Dermis blood vessel endothelial cell (primary cell): ENCODE measurements around the gene SF1. TPM values are rescaled to one million over a fixed set of nuclear protein-coding genes. Genes with fewer than 3 reads are reported as not detected.
"Not testable (repeated sequence)": the region's sequence is repeated elsewhere in the genome, so short reads cannot be mapped to it uniquely, and the experiment has no call there.

Experiments used
- DNase-seq: peaks from one replicate; pipeline ENCODE4 v3.0.0; 2010
- total RNA-seq: library from RNA; depleted of rRNA; stranded (reverse); fragments of >200 nt; gene quantifications from 2 replicates; pipeline ENCODE4 v1.2.3, GENCODE V29; 2014

Gene SF1, protein sequence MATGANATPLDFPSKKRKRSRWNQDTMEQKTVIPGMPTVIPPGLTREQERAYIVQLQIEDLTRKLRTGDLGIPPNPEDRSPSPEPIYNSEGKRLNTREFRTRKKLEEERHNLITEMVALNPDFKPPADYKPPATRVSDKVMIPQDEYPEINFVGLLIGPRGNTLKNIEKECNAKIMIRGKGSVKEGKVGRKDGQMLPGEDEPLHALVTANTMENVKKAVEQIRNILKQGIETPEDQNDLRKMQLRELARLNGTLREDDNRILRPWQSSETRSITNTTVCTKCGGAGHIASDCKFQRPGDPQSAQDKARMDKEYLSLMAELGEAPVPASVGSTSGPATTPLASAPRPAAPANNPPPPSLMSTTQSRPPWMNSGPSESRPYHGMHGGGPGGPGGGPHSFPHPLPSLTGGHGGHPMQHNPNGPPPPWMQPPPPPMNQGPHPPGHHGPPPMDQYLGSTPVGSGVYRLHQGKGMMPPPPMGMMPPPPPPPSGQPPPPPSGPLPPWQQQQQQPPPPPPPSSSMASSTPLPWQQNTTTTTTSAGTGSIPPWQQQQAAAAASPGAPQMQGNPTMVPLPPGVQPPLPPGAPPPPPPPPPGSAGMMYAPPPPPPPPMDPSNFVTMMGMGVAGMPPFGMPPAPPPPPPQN
- 104 and 116 TPM in 2 replicates for total RNA-seq

DNA sequence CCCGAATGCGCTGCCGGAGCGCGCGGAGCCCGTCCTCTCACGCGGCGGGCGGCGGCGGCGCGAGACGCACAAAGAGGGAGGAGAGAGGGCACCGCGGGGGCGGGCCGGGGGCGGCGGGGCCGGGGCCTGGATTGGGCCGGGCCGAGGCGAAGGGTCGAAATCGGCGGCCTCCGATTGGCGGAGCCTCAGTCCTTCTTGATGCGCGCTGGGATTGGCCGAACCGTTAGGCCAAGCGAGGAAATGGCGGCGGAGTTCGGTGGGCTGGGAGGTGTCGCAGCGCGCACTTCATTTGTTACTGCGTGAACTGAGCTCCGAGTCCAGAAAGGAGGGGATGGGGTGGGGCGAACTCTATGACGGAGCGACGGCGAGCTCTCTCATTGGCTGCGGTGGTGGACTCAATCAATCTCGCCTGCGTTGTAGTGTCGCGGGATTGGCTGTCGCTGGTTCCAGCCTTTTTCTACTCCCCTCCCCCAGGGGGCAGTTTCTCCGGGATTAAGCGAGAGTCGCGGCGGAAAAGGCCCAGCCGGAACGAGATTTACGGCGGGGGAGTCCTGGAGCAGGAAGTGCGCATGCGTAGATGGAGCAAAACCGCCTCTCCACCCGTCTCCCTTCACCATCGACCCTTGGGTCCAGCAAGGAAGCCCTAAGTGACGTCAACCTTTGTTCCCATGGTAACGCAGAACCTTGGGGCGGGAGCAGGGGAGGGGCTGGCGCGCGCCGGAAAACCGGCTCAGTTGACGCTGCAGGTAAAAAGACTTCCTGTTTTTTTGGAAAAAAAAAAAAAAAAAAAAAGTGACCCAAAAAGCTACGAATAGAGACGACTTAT lies at the start of gene SF1:
SF1 (minus strand) TSS at position 70 of the 826 bp plus-strand sequence. CDS start 150 bp downstream, outside the sequence.
- peak; percentile 100 for DNase-seq

DNA sequence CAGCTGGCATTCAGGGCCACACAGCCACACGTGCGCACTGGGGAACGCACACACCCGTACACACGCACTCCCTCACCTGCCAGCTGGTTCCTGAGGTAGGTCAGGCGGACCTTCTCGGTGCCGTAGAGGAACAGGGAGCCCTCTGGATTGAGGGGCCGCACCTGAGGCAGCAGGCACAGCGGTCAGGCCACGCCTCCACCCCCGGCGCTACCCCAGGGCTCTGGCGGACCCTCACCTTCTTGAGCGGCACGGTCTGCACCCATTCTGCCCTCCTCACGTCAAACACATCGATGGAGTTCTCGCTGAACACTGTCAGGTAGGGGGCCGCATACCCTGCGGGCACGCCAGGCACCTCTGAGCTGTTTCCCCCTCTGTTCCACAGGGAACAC lies 49.1 kb upstream of the SF1 start:
- DNase-seq = no peak

DNA sequence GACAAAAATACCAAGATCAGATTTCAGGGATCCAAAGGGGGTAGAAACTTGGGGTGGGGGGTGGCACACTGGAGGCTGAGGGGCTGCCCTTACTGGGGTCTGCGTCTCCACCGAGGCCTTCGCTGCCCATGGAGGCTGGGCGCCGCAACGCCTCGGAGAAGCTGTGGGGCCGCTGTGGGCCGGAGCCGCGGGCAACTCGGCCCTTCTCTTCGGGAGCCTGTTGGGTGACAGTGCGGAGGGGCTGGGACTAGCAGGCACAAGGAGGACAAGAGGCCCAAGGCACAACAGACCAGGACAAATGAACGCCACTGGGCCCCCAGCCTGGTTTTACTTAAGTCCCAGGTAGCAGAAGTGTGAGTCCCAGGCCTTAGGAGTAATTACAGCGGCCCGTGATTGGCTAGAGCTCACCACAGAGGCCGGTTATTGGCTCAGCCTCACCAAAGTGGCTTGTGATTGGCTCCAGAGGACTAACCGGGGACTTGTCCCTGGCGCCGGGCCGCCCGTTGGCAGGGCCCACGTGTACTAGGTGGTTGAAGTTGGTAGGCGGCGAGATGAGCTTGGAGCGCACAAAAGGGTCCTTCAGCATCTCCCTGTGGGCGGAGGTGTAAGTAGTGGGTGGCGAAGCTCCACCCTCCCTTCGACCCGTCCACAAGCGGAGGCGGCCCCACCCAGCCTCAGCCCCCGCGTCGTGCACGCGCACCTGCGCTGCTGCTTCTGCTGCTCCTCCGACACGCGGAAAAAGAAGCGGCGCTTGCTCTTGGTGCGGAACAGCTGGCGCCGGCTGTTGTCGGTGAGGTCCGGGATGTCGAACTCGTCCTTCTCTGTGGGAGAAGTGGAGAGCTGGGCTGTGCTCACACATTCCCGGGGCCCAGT lies 48.5 kb upstream of the SF1 start:
- no peak for DNase-seq

DNA sequence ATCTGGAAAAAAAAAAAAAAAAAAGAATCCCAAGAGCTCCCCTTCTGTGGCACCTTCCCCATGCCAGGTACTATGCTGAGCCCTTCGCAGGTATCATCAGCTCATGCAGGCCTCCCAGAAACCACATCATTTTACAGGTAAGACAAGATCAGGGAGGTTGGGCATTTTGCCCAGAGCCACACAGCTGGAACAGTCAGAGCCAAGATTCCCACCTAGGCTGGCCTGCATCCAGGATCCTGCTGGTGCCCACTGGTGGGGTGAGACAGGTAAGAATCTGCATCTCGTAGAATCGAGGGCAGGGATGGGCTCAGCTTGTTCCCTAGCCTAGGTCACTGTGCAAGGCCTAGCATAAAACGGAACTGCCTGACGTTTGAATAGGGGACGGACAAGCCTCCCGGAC lies 47.7 kb upstream of the SF1 start:
- no peak for DNase-seq

DNA sequence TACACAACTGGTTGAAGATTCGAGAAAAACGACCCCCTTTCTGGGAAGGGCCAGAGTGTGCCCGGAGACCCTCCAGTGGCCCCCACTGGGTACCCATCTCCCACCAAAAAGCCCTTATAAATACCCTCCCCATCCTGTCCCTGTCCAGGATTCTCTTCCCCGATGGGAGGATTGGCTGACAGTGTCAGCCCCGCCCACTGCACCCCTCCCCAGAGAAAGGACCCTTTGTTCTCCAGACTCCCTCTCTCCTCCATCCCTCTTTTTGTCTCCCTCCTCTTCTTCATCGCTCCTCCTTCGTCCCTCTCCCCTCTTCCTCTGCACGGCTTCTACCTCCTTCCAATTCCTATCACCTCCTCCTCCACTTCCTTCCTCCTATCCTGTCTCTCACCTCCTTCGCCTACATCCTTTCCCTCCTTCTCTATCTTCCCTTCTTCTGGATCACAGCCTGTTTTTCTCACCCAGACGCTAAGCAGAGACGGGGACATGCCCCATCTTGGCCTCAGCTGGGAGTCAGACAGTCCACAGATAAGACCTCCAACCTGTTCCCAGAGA lies 45.3 kb upstream of the SF1 start:
- DNase-seq = no peak

DNA sequence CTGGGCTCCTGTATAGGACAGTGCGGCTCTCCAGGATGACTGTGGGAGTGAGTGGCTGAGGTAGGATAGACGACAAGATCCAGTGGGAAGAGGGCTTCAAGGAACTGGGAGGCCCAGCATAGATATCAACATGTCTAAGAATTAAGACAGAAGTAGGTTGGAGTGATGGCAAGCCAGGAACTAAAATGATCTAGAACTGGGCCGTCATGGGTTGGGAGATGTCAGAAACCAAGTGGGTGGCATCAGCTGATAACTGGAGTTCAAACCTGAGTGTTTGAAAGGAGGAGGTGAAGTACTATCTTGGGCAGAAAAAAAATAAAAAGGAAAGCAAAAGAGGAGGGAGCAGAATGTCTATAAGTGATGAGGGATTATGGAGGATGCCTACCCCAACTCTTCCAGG lies 39.1 kb upstream of the SF1 start:
- no peak for DNase-seq

DNA sequence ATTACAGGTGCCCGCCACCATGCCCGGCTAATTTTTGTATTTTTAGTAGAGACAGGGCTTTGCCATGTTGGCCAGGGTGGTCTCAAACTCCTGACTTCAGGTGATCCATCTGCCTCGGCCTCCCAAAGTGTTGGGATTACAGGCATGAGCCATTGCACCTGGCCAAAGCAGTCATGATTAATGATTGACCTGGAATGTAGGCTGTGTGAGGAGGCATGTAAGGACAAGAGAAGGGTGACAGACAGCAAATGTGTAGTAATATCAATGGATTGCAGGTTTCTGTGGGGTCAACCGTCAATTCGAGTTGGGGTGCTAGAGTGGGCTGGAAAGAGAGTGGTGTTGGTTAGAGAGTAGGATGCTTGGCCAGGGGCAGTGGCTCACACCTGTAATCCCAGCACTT lies 37.1 kb upstream of the SF1 start:
- not testable (repeated sequence) for DNase-seq

DNA sequence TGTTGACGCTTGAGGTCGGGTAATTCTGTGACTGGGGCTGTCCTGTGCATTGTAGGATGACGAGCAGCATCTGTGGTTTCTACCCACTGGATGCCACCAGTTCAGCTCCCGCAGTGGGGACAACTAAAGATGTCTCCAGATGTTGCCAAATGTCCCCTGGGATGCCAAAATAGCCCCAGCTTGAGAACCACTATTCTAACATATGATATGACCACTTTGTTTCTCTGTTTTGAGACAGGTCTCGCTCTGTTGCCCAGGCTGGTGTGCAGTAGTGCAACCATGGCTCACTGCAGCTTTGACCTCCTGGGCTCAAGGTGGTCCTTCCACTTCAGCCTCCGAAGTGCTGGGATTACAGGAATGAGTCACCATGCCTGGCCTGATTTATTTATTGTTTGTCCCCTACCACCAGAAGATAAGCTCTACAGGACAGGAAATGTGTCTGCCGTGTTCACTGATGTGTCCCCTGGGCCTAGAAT lies 36.4 kb upstream of the SF1 start:
- no peak for DNase-seq

DNA sequence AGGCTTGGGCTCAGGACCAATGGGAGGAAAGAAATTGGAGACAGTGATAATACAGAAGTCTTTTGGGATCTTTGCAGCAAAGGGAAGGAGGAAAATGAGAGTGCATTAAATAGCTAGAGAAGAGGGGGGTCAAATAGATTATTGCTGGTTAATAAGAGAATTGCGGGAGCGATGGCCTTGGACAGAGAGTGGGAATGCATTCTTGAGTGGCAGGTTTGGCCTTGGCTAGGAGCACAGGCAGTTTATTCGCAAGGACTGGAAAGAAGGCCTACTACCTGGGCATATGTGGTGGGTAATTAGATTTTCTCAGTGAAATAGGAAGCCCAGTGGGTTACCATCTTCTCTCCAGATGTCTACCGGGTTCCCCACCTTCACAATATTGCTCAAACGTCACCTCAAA lies 35.5 kb upstream of the SF1 start:
- DNase-seq = no peak

DNA sequence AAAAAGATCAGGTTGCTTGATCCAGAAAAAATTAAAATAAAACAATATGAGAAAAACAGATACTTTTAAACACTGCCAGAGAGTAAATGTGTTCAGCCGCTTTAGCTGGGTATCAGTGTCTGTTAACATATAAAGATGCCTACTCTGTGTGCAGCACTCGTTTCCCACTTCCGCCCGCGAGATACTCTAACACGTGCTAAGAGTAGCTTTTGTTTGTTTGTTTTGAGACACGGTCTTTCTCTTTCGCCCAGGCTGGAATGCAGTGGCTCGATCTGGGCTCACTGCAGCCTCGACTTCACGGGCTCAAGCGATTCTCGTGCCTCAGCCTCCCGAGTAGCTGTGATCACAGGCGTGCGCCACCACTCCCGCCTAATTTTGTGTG lies 32.5 kb upstream of the SF1 start:
- no peak for DNase-seq

DNA sequence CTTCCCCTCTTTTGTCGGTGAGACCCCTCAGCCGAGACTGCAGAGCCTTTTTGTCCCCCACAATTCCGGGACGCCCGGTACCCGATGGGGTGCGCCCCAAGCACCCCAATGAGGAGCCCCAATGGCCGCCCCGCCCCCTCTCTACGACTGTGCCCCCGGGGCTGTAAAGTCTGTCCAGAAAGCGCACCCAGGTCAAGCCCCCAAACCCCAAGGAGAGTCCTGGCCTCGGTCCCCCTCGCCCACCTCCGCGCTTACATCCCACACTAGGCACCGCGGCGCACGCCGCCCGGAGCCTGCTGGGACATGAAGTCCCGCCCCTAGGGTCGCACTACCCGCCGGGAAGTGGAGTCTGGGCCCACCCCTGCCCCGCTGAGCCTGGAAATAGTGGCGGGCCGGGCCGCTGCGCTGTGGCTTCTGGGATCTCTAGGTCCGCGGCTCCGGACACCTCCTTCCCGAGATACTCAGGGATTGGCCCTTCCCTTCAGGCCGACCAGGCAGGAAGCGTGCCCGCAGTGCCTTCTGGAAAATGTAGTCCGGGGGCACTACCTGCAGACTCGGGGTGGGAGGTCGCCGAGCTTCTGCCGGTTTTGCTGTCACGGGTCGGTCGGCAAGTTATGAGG lies 32.0 kb upstream of the SF1 start, which contains the start of gene MEN1:
MEN1 (minus strand) TSS at position 281 of the 620 bp plus-strand sequence. CDS start 442 bp downstream, outside the sequence.
- DNase-seq = peak; percentile 96

DNA sequence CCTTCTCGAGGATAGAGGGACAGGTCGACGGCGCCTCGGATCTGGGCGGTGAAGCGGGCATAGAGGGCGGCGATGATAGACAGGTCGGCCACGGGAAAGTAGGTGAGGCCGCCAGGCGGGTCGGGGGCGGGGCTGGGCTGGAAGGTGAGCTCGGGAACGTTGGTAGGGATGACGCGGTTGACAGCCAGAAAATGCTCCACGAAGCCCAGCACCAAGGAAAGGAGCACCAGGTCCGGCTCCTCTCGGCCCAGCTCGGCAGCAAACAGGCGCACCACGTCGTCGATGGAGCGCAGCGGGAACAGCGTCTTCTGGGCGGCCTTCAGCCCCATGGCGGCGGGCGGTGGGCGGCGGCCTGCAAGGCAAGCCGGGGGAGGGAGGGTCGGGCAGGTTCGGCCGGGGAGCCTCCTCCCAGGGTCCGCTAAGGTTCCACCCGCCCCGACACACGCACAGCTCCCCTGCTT lies 31.5 kb upstream of the SF1 start:
- peak; percentile 28 for DNase-seq

DNA sequence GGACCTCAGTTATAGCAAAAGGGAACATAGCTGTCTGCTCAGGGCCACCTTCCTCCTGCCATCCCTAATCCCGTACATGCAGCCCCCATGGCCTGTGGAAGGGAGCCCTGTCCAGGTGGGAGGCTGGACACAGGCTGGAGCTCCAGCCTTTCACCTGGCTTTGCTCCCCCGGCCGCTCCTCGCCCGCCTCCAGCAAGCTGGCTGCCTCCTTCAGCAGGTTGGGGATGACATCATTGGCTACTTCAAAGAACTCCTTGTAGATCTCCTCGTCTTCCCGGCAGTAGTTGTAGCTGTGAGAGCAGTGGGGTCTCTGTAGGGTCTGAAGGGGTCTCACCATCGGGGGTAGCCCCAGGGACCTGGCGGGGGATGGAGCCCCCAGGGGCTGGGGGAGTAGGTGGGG lies 27.1 kb upstream of the SF1 start:
- DNase-seq = no peak

DNA sequence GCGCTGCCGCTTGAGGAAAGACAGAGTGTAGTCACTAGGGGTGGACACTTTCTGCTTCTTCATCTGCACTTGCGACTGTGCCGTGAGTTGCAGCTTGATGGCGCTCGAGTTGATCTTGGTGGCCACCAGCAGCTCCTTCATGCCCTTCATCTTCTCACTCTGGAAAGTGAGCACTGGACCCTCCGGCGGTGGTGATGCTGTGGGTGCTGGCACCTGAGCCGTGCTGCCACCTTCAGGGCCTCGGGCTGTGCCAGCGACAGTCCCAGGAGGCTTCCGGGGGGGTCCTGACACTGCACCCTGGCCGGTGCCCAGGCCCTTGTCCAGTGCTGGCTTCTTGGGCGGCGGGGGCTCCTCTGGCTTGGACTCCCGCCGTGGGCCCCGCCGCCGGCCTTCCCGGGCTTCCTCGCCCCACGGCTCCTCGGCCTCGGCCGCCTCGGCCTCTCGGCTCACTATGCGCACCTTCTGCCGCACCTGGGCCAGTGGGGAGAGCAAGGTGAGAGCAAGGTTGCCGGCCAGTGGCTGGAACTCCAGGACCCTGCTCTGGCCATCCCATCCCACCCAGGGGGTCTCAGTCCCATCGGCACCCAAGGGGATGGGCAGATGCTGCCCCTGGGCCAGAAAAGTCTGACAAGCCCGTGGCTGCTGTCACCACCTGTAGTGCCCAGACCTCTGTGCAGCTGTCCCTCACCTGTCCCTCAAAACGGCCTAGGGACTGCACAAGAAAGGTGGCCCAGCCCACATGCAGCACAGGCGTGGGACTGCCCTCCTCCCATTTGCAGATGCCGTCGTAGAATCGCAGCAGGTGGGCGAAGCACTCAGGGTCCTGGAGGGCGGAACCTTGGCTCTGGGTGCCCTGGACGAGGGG lies 26.2 kb upstream of the SF1 start:
- no peak for DNase-seq

DNA sequence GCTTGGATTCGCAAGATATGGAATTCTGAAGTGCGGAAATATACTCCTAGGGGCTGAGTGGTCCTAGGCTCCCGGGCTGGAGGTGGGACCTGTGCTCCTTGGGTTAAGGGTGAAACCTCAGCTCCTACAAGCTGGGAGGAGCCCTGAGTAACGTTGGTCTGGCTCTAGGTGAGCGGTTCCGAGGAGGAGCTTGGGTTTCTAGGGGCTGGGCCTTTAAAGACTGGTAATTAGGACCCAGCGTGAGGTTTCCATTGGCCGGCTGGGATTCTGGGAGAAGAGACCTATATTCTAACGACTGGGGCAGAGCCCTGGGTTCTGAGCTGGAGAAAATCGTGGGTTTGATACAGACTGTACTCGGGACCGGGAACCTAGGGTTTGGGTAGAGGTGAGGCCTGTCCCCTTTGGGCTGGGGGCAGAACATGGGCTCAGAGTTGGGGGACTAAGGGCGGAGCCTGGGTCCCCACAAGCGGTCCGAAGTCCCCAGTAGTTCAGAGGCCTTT lies 25.6 kb upstream of the SF1 start:
- no peak for DNase-seq

DNA sequence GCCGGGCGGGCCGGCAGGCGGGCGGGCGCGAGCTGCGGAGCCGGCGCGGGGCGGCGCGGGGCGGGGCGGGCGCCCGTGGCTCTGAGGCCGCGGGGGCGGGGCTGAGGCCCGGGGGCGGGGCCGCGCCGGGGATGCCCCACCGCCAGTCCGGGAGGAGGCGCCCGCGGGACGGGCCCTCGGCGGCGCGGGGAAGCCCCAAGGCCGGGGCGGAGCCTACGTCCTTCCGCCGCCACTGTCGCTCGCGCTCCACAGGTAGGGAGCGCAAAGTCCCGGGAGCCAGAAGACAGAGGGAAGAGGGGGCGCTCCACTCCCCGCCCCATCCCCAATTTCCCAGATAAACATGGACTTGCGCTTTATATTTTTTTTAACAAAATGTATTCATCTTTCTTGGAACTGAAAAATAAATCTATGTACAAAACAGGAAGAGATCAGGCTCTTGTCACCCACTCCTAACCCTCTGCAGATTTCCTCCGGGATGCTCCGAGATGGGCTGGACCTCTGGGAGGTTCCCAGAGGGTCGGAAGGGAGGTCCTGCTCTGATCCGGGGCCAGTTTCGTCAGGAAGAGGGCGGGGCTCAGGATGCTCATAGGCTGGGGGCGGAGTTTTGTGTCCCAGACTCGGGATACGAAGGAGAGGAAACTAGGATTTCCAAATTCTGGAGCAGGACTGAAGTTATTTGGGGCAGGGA lies 25.0 kb upstream of the SF1 start, which contains the start of gene MAP4K2:
MAP4K2 (minus strand) TSS at position 57 of the 688 bp plus-strand sequence. CDS start 65 bp downstream, outside the sequence.
- peak; percentile 79 for DNase-seq

DNA sequence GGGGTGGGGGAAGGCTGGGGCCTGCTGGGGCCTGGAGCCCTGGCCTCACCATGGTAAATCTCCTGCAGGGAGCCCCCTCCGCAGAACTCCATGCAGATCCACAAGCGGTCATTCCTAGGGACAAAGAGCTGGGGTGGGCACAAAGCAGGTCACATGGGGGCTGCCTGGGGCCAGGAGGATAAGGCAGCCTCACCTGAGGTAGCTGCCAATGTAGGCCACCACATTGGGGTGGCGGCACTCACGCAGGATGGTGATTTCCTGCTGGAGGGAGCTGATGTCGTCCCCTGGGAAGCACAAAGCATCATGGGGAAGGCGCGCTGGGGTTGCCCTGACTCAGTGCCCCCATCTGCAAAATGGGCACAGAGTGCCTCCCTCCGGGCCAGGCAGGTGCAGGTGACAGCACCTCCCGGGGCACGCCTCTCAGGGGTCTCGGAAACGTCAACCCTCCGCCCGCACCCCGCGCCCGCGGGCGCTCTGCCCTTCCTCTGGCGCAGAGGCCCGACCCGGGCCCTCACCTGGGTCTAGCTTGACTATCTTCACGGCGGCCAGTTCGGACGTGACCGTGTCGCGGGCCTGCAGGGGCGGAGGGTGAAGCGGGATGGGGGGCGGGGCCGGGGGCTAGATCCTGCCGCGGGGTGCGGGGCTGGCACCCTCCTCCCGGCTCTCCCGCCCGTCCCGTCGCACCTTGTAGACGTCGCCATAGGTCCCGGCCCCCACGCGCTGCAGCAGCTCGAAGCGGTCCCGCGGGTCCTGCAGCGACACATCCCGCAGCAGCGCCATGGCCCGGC lies 24.2 kb upstream of the SF1 start:
- DNase-seq = no peak
